GM12878 (cell line): Measurements from ENCODE around the gene BBLN. TPM values are rescaled to one million over a fixed set of nuclear protein-coding genes. Genes with fewer than 3 reads are reported as not detected.

Experiments used
- ATAC-seq: fragments of 200-7000 bp; cut with Tn5 transposase; 3 replicates; pipeline ENCODE4 v1.9.1; 2020; ENCODE audit warnings: mild to moderate bottlenecking, moderate library complexity
- BruUV-seq: library from RNA; stranded (reverse); fragments of 400-500 nt; replicated peaks from 2 replicates; lab custom pipeline; 2021; lab: Mats Ljungman, UMichigan
- CTCF ChIA-PET: fragments of 300-600 bp; sonication (Branson Sonifier 250); formaldehyde crosslinking; extraction: SDS; loops from one replicate; lab custom pipeline; 2021; ENCODE audit warnings: inconsistent platforms; lab: Yijun Ruan, JAX
- POLR2A ChIA-PET: fragments of 350-600 bp; formaldehyde crosslinking; extraction: SDS; loops from one replicate; lab custom pipeline; 2021; ENCODE audit warnings: inconsistent platforms; lab: Charles Lee
- RAD21 ChIA-PET: fragments of 300-600 bp; sonication (Branson Sonifier 250); formaldehyde crosslinking; loops from one replicate; lab custom pipeline; 2023; ENCODE audit warnings: antibody characterized with exemption; ENCODE audit not compliant: unreplicated experiment; lab: Charles Lee
- SMC1A ChIA-PET: fragments of 300-600 bp; sonication (Branson Sonifier 250); formaldehyde crosslinking; loops from one replicate; lab custom pipeline; 2023; ENCODE audit not compliant: unreplicated experiment, uncharacterized antibody; lab: Charles Lee
- DNase-seq: peaks from one replicate; pipeline ENCODE4 v3.0.0-alpha.2; 2011; ENCODE audit warnings: low read depth, low spot score
- FAIRE-seq: peaks from 3 replicates; lab custom pipeline; 2011; peaks lifted over from hg19 to GRCh38; lab: Jason Lieb, UNC
- H2AFZ ChIP-seq: 2 replicates; pipeline ENCODE4 v1.6.0; 2011; ENCODE audit warnings: low read depth, low read length, control low read depth; ENCODE audit not compliant: control insufficient read depth
- H3K27ac ChIP-seq: 2 replicates; pipeline ENCODE4 v1.5.1; 2011; ENCODE audit warnings: control low read depth; ENCODE audit not compliant: control insufficient read depth, insufficient read depth
- H3K27me3 ChIP-seq, 2 experiments: replicated peaks in 1 of 2; 2 replicates each; pipeline versions ENCODE4 v1.6.0 to v1.6.1; 2011; ENCODE audit warnings: low read length in 1 of 2; ENCODE audit not compliant: control insufficient read depth in 2 of 2, insufficient read depth in 2 of 2
- H3K36me3 ChIP-seq, 2 experiments: 2 replicates each; pipeline ENCODE4 v1.5.1; 2011; ENCODE audit warnings: low read length in 1 of 2; ENCODE audit not compliant: control insufficient read depth in 2 of 2, insufficient read depth in 2 of 2
- H3K4me1 ChIP-seq: 2 replicates; pipeline ENCODE4 v1.6.1; 2011; ENCODE audit warnings: mild to moderate bottlenecking, low read length, moderate library complexity, mixed read lengths; ENCODE audit not compliant: control insufficient read depth, insufficient read depth
- H3K4me2 ChIP-seq: 2 replicates; pipeline ENCODE4 v1.6.0; 2011; ENCODE audit warnings: control low read depth; ENCODE audit not compliant: control insufficient read depth, insufficient read depth
- H3K4me3 ChIP-seq: fragments of 200-600 bp; sonication (generic); 2 replicates; pipeline ENCODE4 v1.5.1; 2016
- H3K79me2 ChIP-seq: 2 replicates; pipeline ENCODE4 v1.6.0; 2011; ENCODE audit warnings: low read length; ENCODE audit not compliant: control insufficient read depth, insufficient read depth
- H3K9ac ChIP-seq: 2 replicates; pipeline ENCODE4 v1.8.0; 2011; ENCODE audit warnings: low read length, control low read depth, mixed read lengths; ENCODE audit not compliant: control insufficient read depth, insufficient read depth
- H3K9me3 ChIP-seq: replicated peaks from 3 replicates; pipeline ENCODE4 v1.5.1; 2011; ENCODE audit warnings: mild to moderate bottlenecking, low read length; ENCODE audit not compliant: control insufficient read depth, insufficient read depth
- H4K20me1 ChIP-seq: 2 replicates; pipeline ENCODE4 v1.6.0; 2011; ENCODE audit not compliant: control insufficient read depth, insufficient read depth
- BCL11A ChIP-seq: IDR thresholded peaks from 2 replicates; pipeline ENCODE4 v1.6.1; 2011; ENCODE audit warnings: low read depth, low read length
- BCL3 ChIP-seq: IDR thresholded peaks from 2 replicates; pipeline ENCODE4 v1.6.1; 2011; ENCODE audit warnings: borderline replicate concordance, low read depth, mild to moderate bottlenecking, moderate library complexity, low read length; ENCODE audit not compliant: insufficient read depth, poor library complexity, severe bottlenecking
- CBFB ChIP-seq: IDR thresholded peaks from 2 replicates; pipeline ENCODE4 v1.6.1; 2016; ENCODE audit warnings: antibody characterized with exemption, low read depth
- CUX1 ChIP-seq: IDR thresholded peaks from 2 replicates; pipeline ENCODE4 v1.6.1; 2012; ENCODE audit warnings: improper control_type of control experiment, low read depth, low read length; ENCODE audit not compliant: insufficient replicate concordance
- JUNB ChIP-seq: IDR thresholded peaks from 2 replicates; pipeline ENCODE4 v1.6.1; 2016; ENCODE audit warnings: antibody characterized with exemption, mild to moderate bottlenecking
- MTA3 ChIP-seq: IDR thresholded peaks from 2 replicates; pipeline ENCODE4 v1.6.1; 2012; ENCODE audit warnings: low read length, inconsistent platforms, borderline replicate concordance
- NKRF ChIP-seq: fragments of 450-650 bp; conservative IDR thresholded peaks from 2 replicates; pipeline ENCODE4 v1.6.1; 2017; ENCODE audit warnings: mild to moderate bottlenecking, moderate library complexity
- RELB ChIP-seq: fragments of 450-650 bp; IDR thresholded peaks from 2 replicates; pipeline ENCODE4 v1.6.1; 2017; ENCODE audit warnings: low read depth, mild to moderate bottlenecking, moderate library complexity
- SMAD5 ChIP-seq: IDR thresholded peaks from 2 replicates; pipeline ENCODE4 v1.6.1; 2016; ENCODE audit warnings: antibody characterized with exemption, low read depth
- TARDBP ChIP-seq: IDR thresholded peaks from 2 replicates; pipeline ENCODE4 v1.6.1; 2016; ENCODE audit warnings: borderline replicate concordance
- TCF12 ChIP-seq: IDR thresholded peaks from 2 replicates; pipeline ENCODE4 v1.6.1; 2011; ENCODE audit warnings: low read depth, mild to moderate bottlenecking, low read length
- ZNF207 ChIP-seq: fragments of 450-650 bp; IDR thresholded peaks from 2 replicates; pipeline ENCODE4 v1.6.1; 2014; ENCODE audit warnings: antibody characterized with exemption, mild to moderate bottlenecking, borderline replicate concordance
- ZNF24 ChIP-seq: fragments of 450-650 bp; IDR thresholded peaks from 2 replicates; pipeline ENCODE4 v1.6.1; 2017; ENCODE audit warnings: antibody characterized with exemption, mild to moderate bottlenecking
- ZSCAN29 ChIP-seq: fragments of 450-650 bp; IDR thresholded peaks from 2 replicates; pipeline ENCODE4 v1.6.1; 2017; ENCODE audit warnings: mild to moderate bottlenecking, moderate library complexity
- WGBS: methylation state at CpG from one replicate; pipeline ENCODE4 v1.1.6; 2016; ENCODE audit warnings: low lambda C conversion rate; ENCODE audit not compliant: insufficient replicate concordance, insufficient coverage; ENCODE audit errors: missing lambda C conversion rate; 5-methylcytosine and 5-hydroxymethylcytosine counted together
- in situ Hi-C: fragments of 300-500 bp; cut with MboI; formaldehyde crosslinking; loops from 9 replicates; pipeline ENCODE4 v1.14.3; 2018; ENCODE audit warnings: mixed read lengths
- intact Hi-C: fragments of 100-400 bp; cut with micrococcal nuclease; formaldehyde crosslinking; loops from one replicate; pipeline ENCODE4 v1.14.2; 2022; ENCODE audit not compliant: unreplicated experiment
- polyA plus RNA-seq, 11 experiments: library from polyadenylated mRNA; depleted of rRNA in 4 of 11; unstranded in 6 of 11; stranded (reverse) in 5 of 11; fragments of >200 nt; fragmentation: Nextera tagmentation in 4 of 11; fragmentation: Illumina TruSeq in 1 of 11; extraction: Ambion mirVana in 4 of 11; extraction: Trizol in 1 of 11; gene quantifications; 1 replicate in 1 of 11; 2 replicates in 10 of 11; pipeline versions ENCODE4 v1.2.1 to v1.2.3, GENCODE V29; 2011 to 2016; ENCODE audit warnings: inconsistent platforms in 2 of 11, missing spikeins in 2 of 11, low read depth in 1 of 11
- total RNA-seq, 4 experiments: library from RNA; depleted of rRNA in 3 of 4; stranded (reverse); fragments of >200 nt in 3 of 4; fragmentation: Illumina TruSeq in 1 of 4; extraction: Trizol in 1 of 4; gene quantifications; 2 replicates each; pipeline versions ENCODE4 v1.2.1 to v1.2.3, GENCODE V29; 2013 to 2021

BBLN gene
- total and polyA plus RNA-seq, 10 of the 15 experiments (the other 5 are each of a cell fraction or from before 2014, with no cell fraction given) = 3.8 to 194 (median 66.2) TPM

GRCh38 chr9:128153060-128153946 is 6.8 kb upstream of the BBLN start:
- POLR2A ChIA-PET = no interaction called here
- in situ Hi-C loops (no loop called here), intact Hi-C loops (no loop called here)
- Histone ChIP-seq H3K36me3 (no peaks in the 10 kb centered on the region), H3K79me2 (no peaks in the 10 kb centered on the region), H3K9me3 (no peaks in the 10 kb centered on the region), H2AFZ (no peak overlapping the region), H3K27me3 (peaks cover 0 to 1% of the 10 kb centered on the region in 2 experiments; a peak in 2 of 4 replicates), H3K4me1 (no peaks in the 10 kb centered on the region), H3K9ac (no peak overlapping the region), H3K4me3 (no peak overlapping the region), H3K4me2 (no peak overlapping the region), H3K27ac (no peak overlapping the region), H4K20me1 (no peaks in the 10 kb centered on the region; the same call in 1 of the 2 replicates)
- FAIRE-seq (no peak), DNase-seq (no peak), ATAC-seq (no peak)
- RAD21 ChIA-PET = no interaction called here
- CTCF ChIA-PET = no interaction called here
- WGBS = 39% methylated on average over 24 of the region's 26 CpGs
- no TSS peak for BruUV-seq
- SMC1A ChIA-PET = no interaction called here
- no peak for TF ChIP-seq ZNF24
- TF ChIP-seq BCL3 = no peak
- TF ChIP-seq RELB = no peak
- no peak for TF ChIP-seq ZSCAN29
- TF ChIP-seq ZNF207 = no peak
- TF ChIP-seq TARDBP = no peak
- TF ChIP-seq CBFB = no peak
- no peak for TF ChIP-seq MTA3
- no peak for TF ChIP-seq JUNB
- no peak for TF ChIP-seq BCL11A
- TF ChIP-seq TCF12 = no peak
- TF ChIP-seq CUX1 = no peak
- TF ChIP-seq SMAD5 = no peak
- no peak for TF ChIP-seq NKRF
